Breast epithelium (tissue), 3 donors: ENCODE data around the gene CADM3.

Experiments used
- CTCF ChIP-seq, 3 donors: fragments of 450-650 bp; IDR thresholded peaks; one replicate each; pipeline ENCODE4 v1.5.1; 2016 to 2017; ENCODE audit warnings: antibody characterized with exemption in 3 of 3, mild to moderate bottlenecking in 3 of 3, moderate library complexity in 3 of 3
- POLR2A ChIP-seq: fragments of 450-650 bp; IDR thresholded peaks from one replicate; pipeline ENCODE4 v1.6.1; 2016; ENCODE audit warnings: antibody characterized with exemption, mild to moderate bottlenecking, moderate library complexity

- no peak for TF ChIP-seq CTCF (IDR thresholded peaks at IDR 0.05)
- TF ChIP-seq POLR2A = no peak
These were observed 10.1 kb downstream of the CADM3 start for GRCh38 chr1:159181328-159182024.
